HG03064 (cell line): Measurements from ENCODE around the gene CYB5D1.

ENCODE experiments used
- ATAC-seq: cut with Tn5 transposase; IDR thresholded peaks from one replicate; pipeline ENCODE4 v1.9.1; 2021; ENCODE audit warnings: low read depth; ENCODE audit not compliant: unreplicated experiment

The CYB5D1 gene

GRCh38 chr17:7833795-7834541 is 23.8 kb upstream of the CYB5D1 start, which contains the start of gene KDM6B:
KDM6B (plus strand) TSS chr17:7834217; CDS start chr17:7845555, 11,338 bp downstream.
- ATAC-seq = peak; percentile 44

GRCh38 chr17:7834542-7834956 is 23.3 kb upstream of the CYB5D1 start:
- no peak for ATAC-seq

- no peak for ATAC-seq
Measured at GRCh38 chr17:7834957-7835813, 22.6 kb upstream of the CYB5D1 start.

GRCh38 chr17:7835814-7836595 is 21.8 kb upstream of the CYB5D1 start:
- no peak for ATAC-seq

GRCh38 chr17:7836596-7837407 is 21.0 kb upstream of the CYB5D1 start:
- no peak for ATAC-seq

- ATAC-seq = no peak
Measured at GRCh38 chr17:7837408-7838088, 20.3 kb upstream of the CYB5D1 start.

GRCh38 chr17:7838090-7839075 is 19.4 kb upstream of the CYB5D1 start:
- ATAC-seq = no peak

- no peak for ATAC-seq
Measured at GRCh38 chr17:7839190-7839875, 18.5 kb upstream of the CYB5D1 start.

GRCh38 chr17:7839876-7840261 is 17.9 kb upstream of the CYB5D1 start:
- ATAC-seq = no peak

GRCh38 chr17:7840441-7840840 is 17.4 kb upstream of the CYB5D1 start:
- no peak for ATAC-seq

- no peak for ATAC-seq
Measured at GRCh38 chr17:7840875-7841274, 16.9 kb upstream of the CYB5D1 start.

GRCh38 chr17:7841396-7841914 is 16.3 kb upstream of the CYB5D1 start:
- no peak for ATAC-seq

- ATAC-seq = no peak
Measured at GRCh38 chr17:7841915-7842379, 15.9 kb upstream of the CYB5D1 start.

- no peak for ATAC-seq
Measured at GRCh38 chr17:7842380-7843256, 15.2 kb upstream of the CYB5D1 start.

GRCh38 chr17:7843257-7843535 is 14.6 kb upstream of the CYB5D1 start:
- no peak for ATAC-seq

GRCh38 chr17:7843536-7844291 is 14.1 kb upstream of the CYB5D1 start:
- no peak for ATAC-seq
